Sigmoid colon (tissue), 4 donors: ENCODE data around the gene PIGM.

Experiments
- POLR2A ChIP-seq, 2 donors: fragments of 450-650 bp; IDR thresholded peaks; one replicate each; pipeline ENCODE4 v1.6.1; 2016; ENCODE audit warnings: antibody characterized with exemption in 2 of 2, mild to moderate bottlenecking in 2 of 2, moderate library complexity in 2 of 2
- POLR2AphosphoS5 ChIP-seq, 4 donors: sonication (generic); formaldehyde crosslinking; IDR thresholded peaks; one replicate each; pipeline ENCODE4 v1.6.1; 2017; ENCODE audit warnings: antibody characterized with exemption in 4 of 4
- TF ChIP-seq, protein P1 (sequence below), 4 experiments: fragments of 450-650 bp in 3 of 4; fragments of 200-600 bp in 1 of 4; IDR thresholded peaks; one replicate each; pipeline ENCODE4 v1.5.1; 2016 to 2019; ENCODE audit warnings: antibody characterized with exemption in 4 of 4, mild to moderate bottlenecking in 3 of 4, moderate library complexity in 2 of 4

DNA sequence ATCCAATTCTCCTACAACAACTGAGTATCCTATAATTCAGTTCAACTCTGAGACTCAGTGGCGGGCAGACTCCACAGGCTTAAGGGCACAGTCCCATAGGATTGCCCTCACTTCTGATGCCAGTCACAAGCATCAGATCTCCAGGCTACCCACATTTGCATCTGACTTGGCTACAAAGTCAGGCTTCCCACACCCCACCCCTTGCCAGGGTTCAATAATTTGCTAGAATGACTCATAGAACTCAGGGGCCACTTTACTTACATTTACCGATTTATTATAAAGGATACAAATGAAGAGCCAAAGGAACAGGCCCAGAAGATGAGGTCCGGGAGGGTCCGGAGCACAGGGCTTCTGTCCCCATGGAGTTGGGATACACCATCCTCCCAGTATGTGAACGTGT lies 41.8 kb downstream of the PIGM start:
- TF ChIP-seq, protein P1, sequence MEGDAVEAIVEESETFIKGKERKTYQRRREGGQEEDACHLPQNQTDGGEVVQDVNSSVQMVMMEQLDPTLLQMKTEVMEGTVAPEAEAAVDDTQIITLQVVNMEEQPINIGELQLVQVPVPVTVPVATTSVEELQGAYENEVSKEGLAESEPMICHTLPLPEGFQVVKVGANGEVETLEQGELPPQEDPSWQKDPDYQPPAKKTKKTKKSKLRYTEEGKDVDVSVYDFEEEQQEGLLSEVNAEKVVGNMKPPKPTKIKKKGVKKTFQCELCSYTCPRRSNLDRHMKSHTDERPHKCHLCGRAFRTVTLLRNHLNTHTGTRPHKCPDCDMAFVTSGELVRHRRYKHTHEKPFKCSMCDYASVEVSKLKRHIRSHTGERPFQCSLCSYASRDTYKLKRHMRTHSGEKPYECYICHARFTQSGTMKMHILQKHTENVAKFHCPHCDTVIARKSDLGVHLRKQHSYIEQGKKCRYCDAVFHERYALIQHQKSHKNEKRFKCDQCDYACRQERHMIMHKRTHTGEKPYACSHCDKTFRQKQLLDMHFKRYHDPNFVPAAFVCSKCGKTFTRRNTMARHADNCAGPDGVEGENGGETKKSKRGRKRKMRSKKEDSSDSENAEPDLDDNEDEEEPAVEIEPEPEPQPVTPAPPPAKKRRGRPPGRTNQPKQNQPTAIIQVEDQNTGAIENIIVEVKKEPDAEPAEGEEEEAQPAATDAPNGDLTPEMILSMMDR (IDR thresholded peaks at IDR 0.05): no peak
- TF ChIP-seq POLR2AphosphoS5 (IDR thresholded peaks at IDR 0.05) (no peak), POLR2A (IDR thresholded peaks at IDR 0.05) (no peak)
